Testis (tissue), 3 donors: ENCODE results near the gene KIF1B. TPM values are rescaled to one million over a fixed set of nuclear protein-coding genes. Genes with fewer than 3 reads are reported as not detected.

Source experiments
- DNase-seq: peaks from one replicate; pipeline ENCODE4 v3.0.0-alpha.2; 2019
- H3K27ac ChIP-seq, 2 donors: fragments of 200-600 bp; sonication (generic); one replicate each; pipeline ENCODE4 v1.5.1; 2019
- H3K27me3 ChIP-seq: fragments of 200-600 bp; sonication (generic); one replicate; pipeline ENCODE4 v1.5.1; 2019
- H3K36me3 ChIP-seq: fragments of 200-600 bp; sonication (generic); one replicate; pipeline ENCODE4 v1.5.1; 2017; ENCODE audit warnings: low read depth; ENCODE audit errors: missing control alignments
- H3K4me1 ChIP-seq: fragments of 200-600 bp; sonication (generic); one replicate; pipeline ENCODE4 v1.5.1; 2019
- H3K4me3 ChIP-seq, 2 donors: fragments of 200-600 bp; sonication (generic); one replicate each; pipeline ENCODE4 v1.5.1; 2017 to 2019
- H3K9me3 ChIP-seq: fragments of 200-600 bp; sonication (generic); one replicate; pipeline ENCODE4 v1.5.1; 2017
- CTCF ChIP-seq, 3 experiments: fragments of 450-650 bp in 2 of 3; fragments of 200-600 bp in 1 of 3; sonication (generic) in 1 of 3; IDR thresholded peaks; one replicate each; pipeline ENCODE4 v1.5.1; 2016 to 2019; ENCODE audit warnings: antibody characterized with exemption in 3 of 3, mild to moderate bottlenecking in 2 of 3, moderate library complexity in 1 of 3
- POLR2A ChIP-seq: fragments of 450-650 bp; IDR thresholded peaks from one replicate; pipeline ENCODE4 v1.6.1; 2017; ENCODE audit warnings: antibody characterized with exemption, mild to moderate bottlenecking, moderate library complexity
- WGBS, 2 donors: methylation state at CpG; one replicate each; pipeline ENCODE4 v1.1.5; 2018; 5-methylcytosine and 5-hydroxymethylcytosine counted together
- intact Hi-C: fragments of 100-400 bp; cut with DNase I; formaldehyde crosslinking; loops from one replicate; pipeline ENCODE4 v1.15.1; 2023; ENCODE audit warnings: low total_unique reads
- polyA plus RNA-seq: library from polyadenylated mRNA; stranded (reverse); fragments of 350-450 nt; fragmentation: Illumina TruSeq; extraction: RNeasy Lipid Tissue Mini Kit (QIAGEN cat#74804); gene quantifications from one replicate; pipeline ENCODE4 v1.2.3, GENCODE V29; 2014; ENCODE audit warnings: low read depth, low replicate concordance; ENCODE audit not compliant: insufficient read depth
- total RNA-seq, 2 donors: library from RNA; depleted of rRNA; stranded (reverse); fragments of >200 nt; gene quantifications; one replicate each; pipeline ENCODE4 v1.2.3, GENCODE V29; 2016

The KIF1B gene
- total and polyA plus RNA-seq, 3 donors from 2014 or later = 64.5 to 119 (median 71.2) TPM

GRCh38 chr1:10288029-10288615 lies 77.8 kb downstream of the KIF1B start:
- H3K36me3 ChIP-seq = no peaks in the 10 kb centered on the region
- no peaks in the 10 kb centered on the region for H3K27me3 ChIP-seq
- no peak overlapping the region for H3K27ac ChIP-seq
- TF ChIP-seq CTCF (IDR thresholded peaks at IDR 0.05) (no peak), POLR2A (no peak)
- H3K9me3 ChIP-seq = no peaks in the 10 kb centered on the region
- H3K4me1 ChIP-seq = no peaks in the 10 kb centered on the region
- no peak overlapping the region for H3K4me3 ChIP-seq
- WGBS, 2 donors = 96 to 98% methylated on average over 3 of the region's 3 CpGs
- intact Hi-C loops = no loop called here
- DNase-seq = no peak

- no peak for DNase-seq
- H3K9me3 ChIP-seq = no peaks in the 10 kb centered on the region
- no peak overlapping the region for H3K4me3 ChIP-seq
- H3K27me3 ChIP-seq = no peaks in the 10 kb centered on the region
- 89 to 95% methylated on average over 1 of the region's 1 CpG for WGBS, 2 donors
- intact Hi-C loops = no loop called here
- H3K4me1 ChIP-seq = no peaks in the 10 kb centered on the region
- no peak overlapping the region for H3K27ac ChIP-seq
- no peak for TF ChIP-seq CTCF (IDR thresholded peaks at IDR 0.05)
- no peak for TF ChIP-seq POLR2A
- no peaks in the 10 kb centered on the region for H3K36me3 ChIP-seq
These were observed 81.3 kb downstream of the KIF1B start for GRCh38 chr1:10291705-10292104.

- no peaks in the 10 kb centered on the region for H3K4me1 ChIP-seq
- no peaks in the 10 kb centered on the region for H3K27me3 ChIP-seq
- H3K9me3 ChIP-seq = no peaks in the 10 kb centered on the region
- TF ChIP-seq CTCF (IDR thresholded peaks at IDR 0.05) (no peak), POLR2A (no peak)
- no peak overlapping the region for H3K4me3 ChIP-seq
- intact Hi-C loops = no loop called here
- H3K36me3 ChIP-seq = no peaks in the 10 kb centered on the region
- WGBS, 2 donors = 79 to 84% methylated on average over 2 of the region's 2 CpGs
- no peak overlapping the region for H3K27ac ChIP-seq
- no peak for DNase-seq
These were observed 81.8 kb downstream of the KIF1B start for GRCh38 chr1:10292188-10292587.

GRCh38 chr1:10295481-10296085 lies 85.2 kb downstream of the KIF1B start:
- H3K27ac ChIP-seq = no peak overlapping the region
- no peak overlapping the region for H3K4me3 ChIP-seq
- H3K36me3 ChIP-seq = no peaks in the 10 kb centered on the region
- DNase-seq = no peak
- H3K27me3 ChIP-seq = no peaks in the 10 kb centered on the region
- H3K4me1 ChIP-seq = no peaks in the 10 kb centered on the region
- WGBS, 2 donors = 72 to 84% methylated on average over 6 of the region's 6 CpGs
- H3K9me3 ChIP-seq = no peaks in the 10 kb centered on the region
- intact Hi-C loops = no loop called here
- TF ChIP-seq POLR2A (no peak), CTCF (IDR thresholded peaks at IDR 0.05) (no peak)

- Histone ChIP-seq H3K27ac (no peak overlapping the region), H3K36me3 (no peaks in the 10 kb centered on the region), H3K9me3 (no peaks in the 10 kb centered on the region), H3K4me3 (no peak overlapping the region), H3K27me3 (no peaks in the 10 kb centered on the region), H3K4me1 (no peaks in the 10 kb centered on the region)
- TF ChIP-seq CTCF (IDR thresholded peaks at IDR 0.05) = no peak
- TF ChIP-seq POLR2A = no peak
- 34 to 68% methylated on average over 1 of the region's 1 CpG for WGBS, 2 donors
- intact Hi-C loops = no loop called here
- no peak for DNase-seq
These were observed 88.8 kb downstream of the KIF1B start for GRCh38 chr1:10299151-10299550.
